KOPT-K1 (cell line): Measurements from ENCODE around the gene AWAT2.
"Not testable (repeated sequence)": the region's sequence is repeated elsewhere in the genome, so short reads cannot be mapped to it uniquely, and the experiment has no call there.

ENCODE experiments used
- H3K27ac ChIP-seq: fragments of 200-600 bp; sonication (generic); 2 replicates; pipeline ENCODE4 v1.5.1; 2016; ENCODE audit warnings: antibody characterized with exemption, mild to moderate bottlenecking, low read depth, low read length; ENCODE audit not compliant: poor library complexity, severe bottlenecking
- H3K36me3 ChIP-seq: fragments of 200-600 bp; sonication (generic); 2 replicates; pipeline ENCODE4 v1.5.1; 2017; ENCODE audit warnings: antibody characterized with exemption, mild to moderate bottlenecking, low read length, moderate library complexity; ENCODE audit not compliant: insufficient read depth
- H3K9me3 ChIP-seq: fragments of 200-600 bp; sonication (generic); 2 replicates; pipeline ENCODE4 v1.5.1; 2017; ENCODE audit warnings: antibody characterized with exemption, low read length, mild to moderate bottlenecking; ENCODE audit not compliant: insufficient read depth, poor library complexity, severe bottlenecking

The AWAT2 gene

GRCh38 chrX:70029863-70030262 lies 19.9 kb downstream of the AWAT2 start:
- H3K36me3 ChIP-seq, result no peaks in the 10 kb centered on the region
- no peaks in the 10 kb centered on the region for H3K9me3 ChIP-seq
- no peak overlapping the region for H3K27ac ChIP-seq

GRCh38 chrX:70026851-70027200 lies 22.9 kb downstream of the AWAT2 start:
- Histone ChIP-seq H3K36me3 (no peaks in the 10 kb centered on the region), H3K9me3 (no peaks in the 10 kb centered on the region), H3K27ac (no peak overlapping the region)

- Histone ChIP-seq H3K36me3 (no peaks in the 10 kb centered on the region), H3K9me3 (no peaks in the 10 kb centered on the region), H3K27ac (no peak overlapping the region)
Observed at GRCh38 chrX:70026112-70026850, 23.5 kb downstream of the AWAT2 start.

DNA sequence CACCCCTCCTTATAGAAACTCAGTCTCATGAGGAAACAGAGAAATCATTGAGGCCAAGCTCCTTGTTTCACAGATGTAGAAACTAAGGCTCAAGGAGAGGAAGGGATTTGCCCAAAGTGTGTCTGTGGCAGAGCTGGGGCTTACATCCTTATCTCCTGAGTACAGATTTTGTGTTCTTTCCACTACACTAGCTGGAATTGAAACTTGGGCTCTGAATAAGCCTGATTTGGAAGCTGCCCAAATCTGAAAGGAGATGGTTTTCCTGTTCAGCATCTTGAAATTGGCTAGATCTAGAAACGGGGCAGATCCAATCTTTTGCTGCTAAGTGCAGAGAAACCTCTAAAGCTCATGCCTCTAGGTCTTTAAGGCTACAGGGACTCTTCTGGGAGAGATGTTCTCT lies 24.3 kb downstream of the AWAT2 start:
- Histone ChIP-seq H3K9me3 (no peaks in the 10 kb centered on the region), H3K36me3 (no peaks in the 10 kb centered on the region)

GRCh38 chrX:70022616-70023015 lies 27.1 kb downstream of the AWAT2 start:
- Histone ChIP-seq H3K36me3 (no peaks in the 10 kb centered on the region), H3K27ac (no peak overlapping the region), H3K9me3 (no peaks in the 10 kb centered on the region)

More for the DNA sequence above, 24.3 kb downstream of the AWAT2 start:
- no peak overlapping the region for H3K27ac ChIP-seq

GRCh38 chrX:70016513-70016912 lies 33.2 kb downstream of the AWAT2 start:
- Histone ChIP-seq H3K27ac (no peak overlapping the region), H3K9me3 (no peaks in the 10 kb centered on the region), H3K36me3 (no peaks in the 10 kb centered on the region)

DNA sequence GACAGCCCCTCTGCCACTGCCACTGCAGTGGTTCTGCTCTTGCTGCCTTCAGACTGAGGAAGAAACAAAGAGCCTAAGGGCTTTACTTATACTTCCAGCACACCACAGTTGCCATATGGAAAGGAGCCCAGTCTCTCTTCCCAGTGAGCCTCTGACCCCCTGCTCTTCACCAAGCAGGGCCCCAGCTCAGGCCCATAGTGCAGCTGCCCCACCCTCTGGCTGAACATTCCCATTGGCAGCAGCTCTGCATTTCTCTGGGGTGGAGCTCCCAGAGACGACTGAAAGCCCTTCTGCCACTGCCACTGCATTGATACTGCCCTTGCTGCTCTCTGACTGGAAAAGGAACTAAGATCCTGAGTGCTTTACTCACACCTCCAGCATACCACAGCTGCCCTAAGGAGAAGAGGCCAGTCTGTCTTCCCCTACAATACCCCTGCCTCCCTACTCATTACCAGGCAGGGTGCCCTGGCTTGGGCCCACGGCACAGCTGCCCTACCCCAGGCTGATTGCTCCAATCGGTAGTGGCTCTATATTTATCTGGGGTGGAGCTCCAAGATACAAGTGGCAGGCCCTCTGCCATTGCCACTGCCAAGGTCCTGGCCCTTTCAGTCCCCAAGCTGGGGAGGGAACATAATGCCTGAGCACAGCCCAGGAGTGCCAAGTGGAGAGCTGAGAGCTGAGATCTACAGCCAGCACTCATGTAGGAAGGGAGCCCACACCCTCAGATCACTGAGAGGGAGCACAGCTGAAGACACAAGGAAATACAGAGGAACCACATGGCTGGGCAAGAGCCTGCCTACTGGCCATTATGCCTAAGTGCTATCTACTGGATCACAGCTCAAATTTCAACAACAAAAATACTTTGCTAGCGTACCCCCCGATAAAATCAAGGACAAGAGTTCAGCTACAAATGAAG lies 36.0 kb downstream of the AWAT2 start:
- no peak overlapping the region for H3K27ac ChIP-seq
- H3K9me3 ChIP-seq, result no peaks in the 10 kb centered on the region
- no peaks in the 10 kb centered on the region for H3K36me3 ChIP-seq

DNA sequence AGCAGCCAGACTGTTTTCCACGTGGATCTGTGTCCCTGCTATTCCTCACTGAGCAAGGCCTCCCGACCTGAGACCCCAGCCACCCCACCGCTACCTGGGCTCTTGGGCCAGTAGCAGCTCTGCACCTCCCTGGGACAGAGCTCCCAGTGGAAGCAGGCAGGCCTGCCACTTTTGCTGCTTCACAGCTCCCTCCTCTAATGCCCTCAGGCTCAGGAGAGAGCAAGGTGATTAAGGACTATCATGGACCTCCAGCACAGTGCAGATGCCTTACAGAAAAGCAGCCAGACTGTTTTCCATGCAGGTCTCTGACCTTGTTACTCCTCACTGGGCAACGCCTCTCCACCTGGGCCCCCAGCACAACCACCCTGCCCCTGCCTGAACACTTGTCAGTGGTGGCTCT lies 37.0 kb downstream of the AWAT2 start:
- Histone ChIP-seq H3K27ac (no peak overlapping the region), H3K9me3 (no peaks in the 10 kb centered on the region), H3K36me3 (no peaks in the 10 kb centered on the region)

DNA sequence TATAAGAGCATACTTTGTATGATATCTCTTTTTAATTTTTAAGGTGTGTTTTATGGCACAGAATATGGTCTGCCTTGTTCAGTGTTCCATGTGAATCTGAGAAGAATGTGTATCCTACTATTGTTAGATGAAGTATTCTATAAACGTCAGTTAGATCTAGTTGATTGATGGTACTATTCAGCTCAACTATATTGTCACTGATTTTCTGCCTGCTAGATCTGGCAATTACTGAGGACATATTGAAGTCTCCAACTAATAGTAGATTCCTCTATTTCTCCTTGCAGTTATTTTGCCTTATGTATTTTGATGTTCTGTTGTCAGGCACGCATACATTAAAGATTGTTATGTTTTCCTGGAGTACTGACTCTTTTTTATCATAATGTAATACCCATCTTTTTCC lies 39.8 kb downstream of the AWAT2 start:
- no peak overlapping the region for H3K27ac ChIP-seq
- H3K36me3 ChIP-seq, result no peaks in the 10 kb centered on the region
- no peaks in the 10 kb centered on the region for H3K9me3 ChIP-seq

DNA sequence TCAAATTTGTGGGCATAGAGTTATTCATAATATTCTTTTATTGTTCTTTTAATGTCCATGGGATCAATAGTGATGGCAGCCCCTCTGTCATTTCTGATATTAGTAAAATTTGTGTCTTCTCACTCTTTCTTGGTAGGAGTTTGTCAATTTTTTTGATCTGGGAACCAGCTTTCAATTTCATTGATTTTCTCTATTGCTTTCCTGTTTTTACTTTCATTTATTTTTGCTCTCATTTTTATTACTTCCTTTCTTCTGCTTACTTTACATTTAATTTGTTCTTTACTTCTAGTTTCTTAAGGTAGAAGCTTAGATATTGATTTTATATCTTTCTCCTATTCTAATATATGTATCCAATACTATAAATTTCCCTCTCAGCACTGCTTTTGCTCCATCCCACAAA lies 40.7 kb downstream of the AWAT2 start:
- no peak overlapping the region for H3K27ac ChIP-seq
- no peaks in the 10 kb centered on the region for H3K9me3 ChIP-seq
- H3K36me3 ChIP-seq, result no peaks in the 10 kb centered on the region

GRCh38 chrX:70007946-70008345 lies 41.8 kb downstream of the AWAT2 start:
- H3K36me3 ChIP-seq, result no peaks in the 10 kb centered on the region
- no peaks in the 10 kb centered on the region for H3K9me3 ChIP-seq
- no peak overlapping the region for H3K27ac ChIP-seq

- no peak overlapping the region for H3K27ac ChIP-seq
- no peaks in the 10 kb centered on the region for H3K36me3 ChIP-seq
- H3K9me3 ChIP-seq, result no peaks in the 10 kb centered on the region
Observed at GRCh38 chrX:70001708-70002341, 47.9 kb downstream of the AWAT2 start.

DNA sequence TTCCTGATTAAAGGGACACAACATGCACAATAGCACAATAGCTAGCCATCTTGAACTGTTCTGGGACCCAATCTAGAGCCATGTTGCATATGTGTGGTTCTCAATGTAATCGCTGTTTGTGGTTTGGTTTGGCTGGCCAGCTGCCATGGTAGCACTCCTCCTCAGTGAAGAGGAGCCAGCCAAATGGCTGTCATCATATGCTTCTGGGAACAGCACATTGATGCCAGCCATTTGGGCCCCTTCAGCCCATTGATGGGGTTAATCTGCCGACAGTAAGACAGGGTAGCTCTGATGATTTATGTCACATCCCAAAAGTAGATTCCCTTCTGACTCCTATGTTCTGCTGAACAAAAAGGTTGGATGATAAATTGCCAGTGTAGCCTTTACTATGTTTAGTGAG lies 48.5 kb downstream of the AWAT2 start:
- H3K27ac ChIP-seq, result no peak overlapping the region
- H3K36me3 ChIP-seq, result no peaks in the 10 kb centered on the region
- no peaks in the 10 kb centered on the region for H3K9me3 ChIP-seq

GRCh38 chrX:69998299-69998698 lies 51.4 kb downstream of the AWAT2 start:
- H3K36me3 ChIP-seq, H3K27ac ChIP-seq, H3K9me3 ChIP-seq: not testable (repeated sequence)

DNA sequence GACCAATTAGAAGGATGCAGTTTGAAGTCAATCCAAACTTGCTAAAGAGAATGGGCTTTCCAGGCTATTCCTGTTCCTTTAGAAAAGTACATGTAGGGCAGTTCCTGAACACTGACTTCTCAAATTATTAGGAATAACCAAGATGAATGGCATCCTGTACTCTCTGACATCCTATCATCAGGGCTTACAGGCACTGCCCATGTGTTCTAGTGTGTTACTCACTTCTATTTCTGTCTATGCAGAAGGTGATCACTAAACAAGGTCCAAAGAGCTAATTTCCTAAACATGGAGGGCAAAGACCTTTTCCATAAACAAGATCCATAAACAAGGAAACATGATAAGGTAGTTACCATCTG lies 53.6 kb downstream of the AWAT2 start:
- Histone ChIP-seq H3K36me3 (no peaks in the 10 kb centered on the region), H3K27ac (no peak overlapping the region), H3K9me3 (no peaks in the 10 kb centered on the region)
